CD4-positive, alpha-beta T cell (primary cell): ENCODE data around the gene TMEM95. TPM values are rescaled to one million over a fixed set of nuclear protein-coding genes. Genes with fewer than 3 reads are reported as not detected.
A peak's percentile ranks its signal among the peaks of the same experiment; 100 is the strongest.

Experiments used
- ATAC-seq: fragments of 200-7000 bp; cut with Tn5 transposase; one replicate; pipeline ENCODE4 v1.10.0; 2022; ENCODE audit warnings: mild to moderate bottlenecking; ENCODE audit not compliant: poor library complexity
- CTCF ChIA-PET: fragments of 350-600 bp; sonication (Branson Sonifier 250); formaldehyde crosslinking; loops from one replicate; lab custom pipeline; 2021; ENCODE audit warnings: antibody characterized with exemption, inconsistent platforms; lab: Charles Lee
- POLR2A ChIA-PET: fragments of 350-600 bp; sonication (Branson Sonifier 250); formaldehyde crosslinking; loops from one replicate; lab custom pipeline; 2021; ENCODE audit warnings: antibody characterized with exemption, inconsistent platforms; lab: Charles Lee
- DNase-seq, 14 experiments: peaks; one replicate each; pipeline ENCODE4 v3.0.0-alpha.2; 2013 to 2020; ENCODE audit warnings: mixed read lengths in 2 of 14
- H3K27ac ChIP-seq, 2 donors: one replicate each; pipeline versions ENCODE4 v1.5.1 to v1.7.0; 2013; ENCODE audit warnings: low read length in 2 of 2, low read depth in 1 of 2, mild to moderate bottlenecking in 1 of 2
- H3K27me3 ChIP-seq, 2 experiments: 1 replicate in 1 of 2; 2 replicates in 1 of 2; pipeline versions ENCODE4 v1.6.1 to v1.7.0; 2013; ENCODE audit warnings: low read length in 2 of 2, control low read depth in 1 of 2, mild to moderate bottlenecking in 1 of 2, moderate library complexity in 1 of 2; ENCODE audit not compliant: insufficient read depth in 2 of 2, control insufficient read depth in 1 of 2
- H3K36me3 ChIP-seq: one replicate; pipeline ENCODE4 v1.6.1; 2013; ENCODE audit warnings: low read length, control low read depth; ENCODE audit not compliant: insufficient read depth
- H3K4me1 ChIP-seq: one replicate; pipeline ENCODE4 v1.6.1; 2013; ENCODE audit warnings: low read length, control low read depth; ENCODE audit not compliant: insufficient read depth
- H3K4me3 ChIP-seq: one replicate; pipeline ENCODE4 v1.5.1; 2013; ENCODE audit warnings: mild to moderate bottlenecking, low read length, moderate library complexity
- H3K9me3 ChIP-seq, 2 experiments: 1 replicate in 1 of 2; 2 replicates in 1 of 2; pipeline versions ENCODE4 v1.6.1 to v1.7.0; 2013; ENCODE audit warnings: low read length in 2 of 2, mild to moderate bottlenecking in 2 of 2, control low read depth in 1 of 2, moderate library complexity in 1 of 2; ENCODE audit not compliant: control insufficient read depth in 1 of 2, insufficient read depth in 1 of 2
- H3K27ac Mint-ChIP-seq: one replicate; pipeline ENCODE4 v1.8.0; 2020; ENCODE audit warnings: mixed read lengths
- H3K27me3 Mint-ChIP-seq: one replicate; pipeline ENCODE4 v1.8.0; 2021; ENCODE audit warnings: mixed read lengths
- H3K36me3 Mint-ChIP-seq: one replicate; pipeline ENCODE4 v1.8.0; 2021; ENCODE audit warnings: low read depth, mixed read lengths
- H3K4me1 Mint-ChIP-seq: one replicate; pipeline ENCODE4 v1.8.0; 2021; ENCODE audit warnings: low read depth, mixed read lengths
- H3K4me3 Mint-ChIP-seq: one replicate; pipeline ENCODE4 v1.8.0; 2020; ENCODE audit warnings: mild to moderate bottlenecking, mixed read lengths
- H3K9me3 Mint-ChIP-seq: one replicate; pipeline ENCODE4 v1.8.0; 2020; ENCODE audit warnings: mixed read lengths
- CTCF ChIP-seq: fragments of 200-600 bp; IDR thresholded peaks from one replicate; pipeline ENCODE4 v1.8.0; 2022; ENCODE audit warnings: antibody characterized with exemption, mild to moderate bottlenecking
- intact Hi-C, 2 experiments: fragments of 100-400 bp; cut with DNase I in 1 of 2; cut with micrococcal nuclease in 1 of 2; formaldehyde crosslinking; loops; one replicate each; pipeline versions ENCODE4 v1.15.1 to v1.9.0; 2023 to 2025; cut with DNase I, micrococcal nuclease
- polyA plus RNA-seq, 2 donors: library from polyadenylated mRNA; unstranded; fragments of 120-200 nt; gene quantifications; one replicate each; pipeline ENCODE4 v1.2.1, GENCODE V29; 2013
- total RNA-seq, 174 experiments: library from RNA in 2 of 174; stranded (reverse) in 2 of 174; gene quantifications; one replicate each; pipeline ENCODE4 v1.2.3 and lab custom pipeline; 2021 to 2026

TMEM95 gene, protein sequence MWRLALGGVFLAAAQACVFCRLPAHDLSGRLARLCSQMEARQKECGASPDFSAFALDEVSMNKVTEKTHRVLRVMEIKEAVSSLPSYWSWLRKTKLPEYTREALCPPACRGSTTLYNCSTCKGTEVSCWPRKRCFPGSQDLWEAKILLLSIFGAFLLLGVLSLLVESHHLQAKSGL
- total RNA-seq, result not detected
- not detected for polyA plus RNA-seq (2013, experiment 1 of 2)
- polyA plus RNA-seq (2013, experiment 2 of 2), result not detected
- 0 to 0.77 (median 0.11) reads per million in 172 experiments for total RNA-seq (lab: John Stamatoyannopoulos, UW)

DNA sequence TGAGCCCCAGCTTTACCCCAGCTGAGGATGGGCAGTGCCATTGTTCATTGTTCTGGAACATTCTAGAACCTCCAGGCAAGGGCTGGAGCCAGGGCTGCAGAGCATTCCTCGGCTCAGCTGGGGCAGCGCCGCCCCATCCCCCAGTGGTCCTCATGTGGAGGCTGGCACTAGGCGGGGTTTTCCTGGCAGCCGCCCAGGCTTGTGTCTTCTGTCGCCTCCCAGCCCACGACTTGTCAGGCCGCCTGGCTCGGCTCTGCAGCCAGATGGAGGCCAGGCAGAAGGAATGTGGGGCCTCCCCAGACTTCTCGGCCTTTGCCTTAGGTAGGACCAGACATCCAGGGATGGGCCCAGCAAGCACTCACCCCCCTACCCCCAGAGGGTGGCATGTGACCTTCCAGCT lies at the start of gene TMEM95:
TSS of gene TMEM95 (plus strand) at position 104 of the 400 bp plus-strand sequence. CDS start at position 153, 49 bp downstream.
- ChIA-PET POLR2A (interaction anchor here (1.1 to 2.7 kb wide), 6 partner anchors 19 to 206 kb away, joined by 3 to 13 read pairs (median 8); partner anchors contain the start of genes ACAP1, FGF11 and POLR2A), CTCF (interaction anchor here (0.8 to 5.1 kb wide), 8 partner anchors 15 to 161 kb away, joined by 3 to 55 read pairs (median 5); partner anchors contain the start of genes ACAP1, NEURL4, NLGN2 and TMEM102)
- H3K27ac Mint-ChIP-seq, result peak within 1 kb of the TSS; percentile 48
- H3K4me3 ChIP-seq, result no peak within 1 kb of the TSS
- H3K27ac ChIP-seq, result no peak within 1 kb of the TSS
- no peaks in the 10 kb centered on the region for H3K27me3 ChIP-seq
- no peaks in the 10 kb centered on the region for H3K27me3 Mint-ChIP-seq
- H3K4me1 ChIP-seq, result peaks cover 46% of the 10 kb centered on the region
- H3K36me3 ChIP-seq, result peaks cover 8% of the 10 kb centered on the region
- peak in 1 of 14 experiments; percentile 34 for DNase-seq
- peak within 1 kb of the TSS; percentile 72 for H3K4me3 Mint-ChIP-seq
- TF ChIP-seq CTCF, result no peak
- peaks cover 5% of the 10 kb centered on the region for H3K36me3 Mint-ChIP-seq
- no peak for ATAC-seq
- H3K9me3 Mint-ChIP-seq, result no peaks in the 10 kb centered on the region
- H3K4me1 Mint-ChIP-seq, result peaks cover 34% of the 10 kb centered on the region
- no peaks in the 10 kb centered on the region for H3K9me3 ChIP-seq
- intact Hi-C loops, result loop anchor here (5.0 to 10.0 kb wide), 4 partner anchors 50 to 147 kb away; partner anchors contain the start of genes NLGN2 (in 1 of the 2) and TMEM256 (in 1 of the 2)

- intact Hi-C loops, result loop anchor here (1.0 to 5.0 kb wide), 6 partner anchors 55 to 266 kb away; partner anchors contain the start of genes ELP5 (in 2 of the 2), CTDNEP1 (in 1 of the 2), FGF11 (in 1 of the 2) and POLR2A (in 1 of the 2)
- H3K27me3 ChIP-seq, result no peaks in the 10 kb centered on the region
- H3K4me3 Mint-ChIP-seq, result peak within 1 kb of the TSS; percentile 92
- ChIA-PET CTCF (interaction anchor here (1.5 kb wide), 1 partner anchor 11 kb away, joined by 7 read pairs; no protein-coding TSS in a partner anchor), POLR2A (no interaction called here)
- H3K27ac Mint-ChIP-seq, result peak within 1 kb of the TSS; percentile 98
- H3K27ac ChIP-seq, result peak within 1 kb of the TSS; percentile 97 to 99
- peak within 1 kb of the TSS; percentile 76 for H3K4me3 ChIP-seq
- H3K9me3 Mint-ChIP-seq, result no peaks in the 10 kb centered on the region
- H3K36me3 Mint-ChIP-seq, result peaks cover 48% of the 10 kb centered on the region
- H3K27me3 Mint-ChIP-seq, result no peaks in the 10 kb centered on the region
- peak; percentile 68 for ATAC-seq
- no peaks in the 10 kb centered on the region for H3K9me3 ChIP-seq
- H3K4me1 ChIP-seq, result peaks cover 39% of the 10 kb centered on the region
- no peak for TF ChIP-seq CTCF
- H3K4me1 Mint-ChIP-seq, result peaks cover 44% of the 10 kb centered on the region
- peak; percentile 100 for DNase-seq
- peaks cover 30% of the 10 kb centered on the region for H3K36me3 ChIP-seq
Measured at GRCh38 chr17:7306911-7307685, 47.9 kb upstream of the TMEM95 start, which contains the start of gene EIF5A. TSS of gene EIF5A (plus strand) at chr17:7307628. CDS start at chr17:7309636, 2,008 bp downstream.
